Smooth muscle cell (in vitro differentiated cells): ENCODE results near the gene NFIA. TPM values are rescaled to one million over a fixed set of nuclear protein-coding genes. Genes with fewer than 3 reads are reported as not detected.

ENCODE experiments used
- DNase-seq: peaks from one replicate; lab custom pipeline; 2025; ENCODE audit not compliant: unreplicated experiment; lab: John Stamatoyannopoulos, UW
- H2AFZ ChIP-seq: fragments of 200-600 bp; sonication (generic); 2 replicates; pipeline ENCODE4 v1.6.0; 2016; ENCODE audit warnings: antibody characterized with exemption, low read depth, mild to moderate bottlenecking
- H3F3A ChIP-seq: fragments of 200-600 bp; sonication (generic); 2 replicates; pipeline ENCODE4 v1.6.0; 2017; ENCODE audit warnings: antibody characterized with exemption, low read depth
- H3K27ac ChIP-seq: fragments of 200-600 bp; sonication (generic); 2 replicates; pipeline ENCODE4 v1.5.1; 2016; ENCODE audit warnings: low read depth, mild to moderate bottlenecking
- H3K27me3 ChIP-seq: fragments of 200-600 bp; sonication (generic); 2 replicates; pipeline ENCODE4 v1.6.1; 2016; ENCODE audit warnings: low read depth, mild to moderate bottlenecking
- H3K36me3 ChIP-seq: fragments of 200-600 bp; sonication (generic); 2 replicates; pipeline ENCODE4 v1.5.1; 2016; ENCODE audit warnings: low read depth
- H3K4me1 ChIP-seq: fragments of 200-600 bp; sonication (generic); 2 replicates; pipeline ENCODE4 v1.5.1; 2016; ENCODE audit warnings: low read depth
- H3K4me2 ChIP-seq: fragments of 200-600 bp; sonication (generic); 2 replicates; pipeline ENCODE4 v1.6.0; 2016; ENCODE audit warnings: mild to moderate bottlenecking
- H3K4me3 ChIP-seq: fragments of 200-600 bp; sonication (generic); 2 replicates; pipeline ENCODE4 v1.5.1; 2016; ENCODE audit warnings: mild to moderate bottlenecking
- H3K79me2 ChIP-seq: fragments of 200-600 bp; sonication (generic); 2 replicates; pipeline ENCODE4 v1.6.0; 2016; ENCODE audit warnings: low read depth, mild to moderate bottlenecking
- H3K9ac ChIP-seq: fragments of 200-600 bp; sonication (generic); 2 replicates; pipeline ENCODE4 v1.6.0; 2016; ENCODE audit warnings: low read depth
- H3K9me3 ChIP-seq: fragments of 200-600 bp; sonication (generic); replicated peaks from 2 replicates; pipeline ENCODE4 v1.5.1; 2016; ENCODE audit warnings: low read depth
- H4K20me1 ChIP-seq: fragments of 200-600 bp; sonication (generic); 2 replicates; pipeline ENCODE4 v1.6.0; 2016; ENCODE audit warnings: low read depth
- CTCF ChIP-seq: fragments of 200-600 bp; sonication (generic); IDR thresholded peaks from 2 replicates; pipeline ENCODE4 v1.5.1; 2017; ENCODE audit warnings: borderline replicate concordance, mild to moderate bottlenecking, antibody characterized with exemption; ENCODE audit not compliant: insufficient read depth, poor library complexity, severe bottlenecking
- WGBS: methylation state at CpG from one replicate; pipeline ENCODE4 v1.1.7; 2016; ENCODE audit warnings: low lambda C conversion rate; 5-methylcytosine and 5-hydroxymethylcytosine counted together
- polyA plus RNA-seq: library from polyadenylated mRNA; unstranded; fragments of >200 nt; fragmentation: Nextera tagmentation; extraction: Ambion mirVana; gene quantifications from 2 replicates; pipeline ENCODE4 v1.2.1, GENCODE V29; 2016
- total RNA-seq: library from RNA; depleted of rRNA; stranded (reverse); fragments of >200 nt; gene quantifications from 2 replicates; pipeline ENCODE4 v1.2.3, GENCODE V29; 2014

Gene NFIA
- total and polyA plus RNA-seq, 2 experiments from 2014 or later, result 5.0 to 6.2 TPM

GRCh38 chr1:61263905-61264824 is 181.8 kb downstream of the NFIA start:
- no peak overlapping the region for H2AFZ ChIP-seq
- 95% methylated on average over 16 of the region's 16 CpGs for WGBS

GRCh38 chr1:61264825-61265242 is 182.5 kb downstream of the NFIA start:
- peaks cover 11% of the 10 kb centered on the region for H3K4me1 ChIP-seq
- TF ChIP-seq CTCF, result no peak
- no peak overlapping the region for H3K9ac ChIP-seq
- H3K36me3 ChIP-seq, result no peaks in the 10 kb centered on the region
- H3K27me3 ChIP-seq, result no peaks in the 10 kb centered on the region
- no peaks in the 10 kb centered on the region for H4K20me1 ChIP-seq
- no peak for DNase-seq
- H3K4me2 ChIP-seq, result no peak overlapping the region
- no peak overlapping the region for H3K27ac ChIP-seq
- no peak overlapping the region for H3K4me3 ChIP-seq
- no peaks in the 10 kb centered on the region for H3K79me2 ChIP-seq
- no peaks in the 10 kb centered on the region for H3F3A ChIP-seq
- 91% methylated on average over 4 of the region's 4 CpGs for WGBS
- H3K9me3 ChIP-seq, result no peaks in the 10 kb centered on the region
- no peak overlapping the region for H2AFZ ChIP-seq

More at GRCh38 chr1:61263905-61264824, 181.8 kb downstream of the NFIA start:
- no peaks in the 10 kb centered on the region for H3K9me3 ChIP-seq
- no peak overlapping the region for H3K27ac ChIP-seq
- no peaks in the 10 kb centered on the region for H3K79me2 ChIP-seq
- no peaks in the 10 kb centered on the region for H3K27me3 ChIP-seq
- H3F3A ChIP-seq, result no peaks in the 10 kb centered on the region
- TF ChIP-seq CTCF, result no peak
- no peak overlapping the region for H3K4me3 ChIP-seq
- no peak for DNase-seq
- no peaks in the 10 kb centered on the region for H3K36me3 ChIP-seq
- H4K20me1 ChIP-seq, result no peaks in the 10 kb centered on the region
- H3K9ac ChIP-seq, result no peak overlapping the region
- no peak overlapping the region for H3K4me2 ChIP-seq
- peaks cover 6% of the 10 kb centered on the region for H3K4me1 ChIP-seq

GRCh38 chr1:61265665-61266064 is 183.3 kb downstream of the NFIA start:
- H3K4me3 ChIP-seq, result no peak overlapping the region
- WGBS, result 92% methylated on average over 3 of the region's 3 CpGs
- no peak for DNase-seq
- peaks cover 11% of the 10 kb centered on the region for H3K4me1 ChIP-seq
- H3K27me3 ChIP-seq, result no peaks in the 10 kb centered on the region
- no peaks in the 10 kb centered on the region for H4K20me1 ChIP-seq
- H3K4me2 ChIP-seq, result no peak overlapping the region
- no peaks in the 10 kb centered on the region for H3K9me3 ChIP-seq
- no peaks in the 10 kb centered on the region for H3K36me3 ChIP-seq
- no peaks in the 10 kb centered on the region for H3K79me2 ChIP-seq
- no peak overlapping the region for H3K27ac ChIP-seq
- no peak overlapping the region for H2AFZ ChIP-seq
- H3K9ac ChIP-seq, result no peak overlapping the region
- no peak for TF ChIP-seq CTCF
- H3F3A ChIP-seq, result no peaks in the 10 kb centered on the region
